Keratinocyte (primary cell): ENCODE results near the gene ECE2.

Experiments used
- EZH2 ChIP-seq: IDR thresholded peaks from one replicate; pipeline ENCODE4 v1.6.1; 2012; ENCODE audit warnings: inconsistent platforms, mild to moderate bottlenecking, low read length, moderate library complexity
- TF ChIP-seq, protein P1 (sequence below), 3 experiments: IDR thresholded peaks in 1 of 3; conservative IDR thresholded peaks in 1 of 3; optimal IDR thresholded peaks in 1 of 3; 2 replicates in 2 of 3; 3 replicates in 1 of 3; pipeline versions ENCODE3 to v1.5.1; 2011; ENCODE audit warnings: low read length in 3 of 3, mild to moderate bottlenecking in 3 of 3, moderate library complexity in 2 of 3, control low read depth in 1 of 3, inconsistent platforms in 1 of 3; ENCODE audit not compliant: insufficient read depth in 2 of 3; ENCODE audit errors: extremely low read depth in 1 of 3

DNA sequence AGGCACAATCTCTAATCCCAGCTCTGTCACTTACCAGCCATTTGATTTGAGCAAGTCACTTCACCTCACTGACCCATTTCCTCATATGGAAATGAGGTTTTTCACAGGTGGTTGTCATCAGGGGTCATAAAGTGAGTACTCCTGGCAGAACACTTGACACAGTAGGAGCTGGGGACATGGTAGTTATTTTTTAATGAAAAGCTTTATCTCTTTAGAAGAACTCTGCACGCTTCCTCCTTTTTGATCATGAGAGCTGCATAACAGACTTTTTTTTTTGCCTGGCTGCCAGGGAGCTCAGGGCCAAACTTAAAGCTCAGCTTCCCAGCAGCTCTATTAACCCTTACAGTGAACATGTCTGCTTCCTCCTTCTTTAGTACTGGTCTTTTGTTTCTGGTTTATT, 38.0 kb upstream of the ECE2 start:
- TF ChIP-seq, protein P1, sequence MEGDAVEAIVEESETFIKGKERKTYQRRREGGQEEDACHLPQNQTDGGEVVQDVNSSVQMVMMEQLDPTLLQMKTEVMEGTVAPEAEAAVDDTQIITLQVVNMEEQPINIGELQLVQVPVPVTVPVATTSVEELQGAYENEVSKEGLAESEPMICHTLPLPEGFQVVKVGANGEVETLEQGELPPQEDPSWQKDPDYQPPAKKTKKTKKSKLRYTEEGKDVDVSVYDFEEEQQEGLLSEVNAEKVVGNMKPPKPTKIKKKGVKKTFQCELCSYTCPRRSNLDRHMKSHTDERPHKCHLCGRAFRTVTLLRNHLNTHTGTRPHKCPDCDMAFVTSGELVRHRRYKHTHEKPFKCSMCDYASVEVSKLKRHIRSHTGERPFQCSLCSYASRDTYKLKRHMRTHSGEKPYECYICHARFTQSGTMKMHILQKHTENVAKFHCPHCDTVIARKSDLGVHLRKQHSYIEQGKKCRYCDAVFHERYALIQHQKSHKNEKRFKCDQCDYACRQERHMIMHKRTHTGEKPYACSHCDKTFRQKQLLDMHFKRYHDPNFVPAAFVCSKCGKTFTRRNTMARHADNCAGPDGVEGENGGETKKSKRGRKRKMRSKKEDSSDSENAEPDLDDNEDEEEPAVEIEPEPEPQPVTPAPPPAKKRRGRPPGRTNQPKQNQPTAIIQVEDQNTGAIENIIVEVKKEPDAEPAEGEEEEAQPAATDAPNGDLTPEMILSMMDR (optimal IDR thresholded peaks at IDR 0.05 in 1 of 3, IDR thresholded peaks at IDR 0.05 in 1 of 3, conservative IDR thresholded peaks at IDR 0.05 in 1 of 3; ENCODE audit: extremely low read depth in 1 of 3, insufficient read depth in 2 of 3, low read length in 3 of 3), result no peak
- no peak for TF ChIP-seq EZH2
